Testis (tissue), 2 donors: ENCODE data around the gene VSIG2.
A peak's percentile ranks its signal among the peaks of the same experiment; 100 is the strongest.

Experiments
- POLR2A ChIP-seq: fragments of 450-650 bp; IDR thresholded peaks from one replicate; pipeline ENCODE4 v1.6.1; 2017; ENCODE audit warnings: antibody characterized with exemption, mild to moderate bottlenecking, moderate library complexity
- TF ChIP-seq, protein P1 (sequence below), 3 experiments: fragments of 450-650 bp in 2 of 3; fragments of 200-600 bp in 1 of 3; sonication (generic) in 1 of 3; IDR thresholded peaks; one replicate each; pipeline ENCODE4 v1.5.1; 2016 to 2019; ENCODE audit warnings: antibody characterized with exemption in 3 of 3, mild to moderate bottlenecking in 2 of 3, moderate library complexity in 1 of 3

DNA sequence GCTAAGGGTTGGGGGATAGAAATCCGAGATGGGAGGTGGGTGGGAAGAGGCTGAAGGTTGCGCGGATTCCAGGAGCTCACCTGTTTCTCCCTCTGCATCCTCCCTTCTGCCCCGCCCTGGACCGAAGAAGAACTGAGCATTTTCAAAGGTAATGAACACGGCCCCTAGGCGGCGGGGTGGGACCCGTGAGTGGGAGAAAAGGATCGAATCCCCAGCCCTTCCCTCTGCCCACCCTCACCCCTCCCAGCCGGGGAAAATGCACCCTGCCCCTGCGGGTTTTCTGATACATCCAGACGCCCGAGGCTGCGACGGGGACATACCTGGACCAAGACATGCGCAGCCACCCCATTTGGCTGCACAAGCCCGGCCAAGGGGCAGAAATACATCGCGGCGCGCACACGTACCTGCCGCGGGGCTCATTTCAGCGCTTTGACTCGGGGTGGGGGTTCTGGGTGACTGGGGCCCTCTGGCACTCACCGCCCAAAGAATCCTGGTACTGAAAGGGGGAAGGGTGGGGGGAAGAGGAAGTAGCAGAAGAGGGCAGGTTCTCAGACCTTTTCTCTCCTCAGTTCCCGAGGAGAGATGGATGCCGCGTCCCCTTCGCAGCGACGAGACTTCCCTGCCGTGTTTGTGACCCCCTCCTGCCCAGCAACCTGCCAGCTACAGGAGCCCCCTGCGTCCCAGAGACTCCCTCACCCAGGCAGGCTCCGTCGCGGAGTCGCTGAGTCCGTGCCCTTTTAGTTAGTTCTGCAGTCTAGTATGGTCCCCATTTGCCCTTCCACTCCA lies 6.0 kb downstream of the VSIG2 start:
- TF ChIP-seq, protein P1, sequence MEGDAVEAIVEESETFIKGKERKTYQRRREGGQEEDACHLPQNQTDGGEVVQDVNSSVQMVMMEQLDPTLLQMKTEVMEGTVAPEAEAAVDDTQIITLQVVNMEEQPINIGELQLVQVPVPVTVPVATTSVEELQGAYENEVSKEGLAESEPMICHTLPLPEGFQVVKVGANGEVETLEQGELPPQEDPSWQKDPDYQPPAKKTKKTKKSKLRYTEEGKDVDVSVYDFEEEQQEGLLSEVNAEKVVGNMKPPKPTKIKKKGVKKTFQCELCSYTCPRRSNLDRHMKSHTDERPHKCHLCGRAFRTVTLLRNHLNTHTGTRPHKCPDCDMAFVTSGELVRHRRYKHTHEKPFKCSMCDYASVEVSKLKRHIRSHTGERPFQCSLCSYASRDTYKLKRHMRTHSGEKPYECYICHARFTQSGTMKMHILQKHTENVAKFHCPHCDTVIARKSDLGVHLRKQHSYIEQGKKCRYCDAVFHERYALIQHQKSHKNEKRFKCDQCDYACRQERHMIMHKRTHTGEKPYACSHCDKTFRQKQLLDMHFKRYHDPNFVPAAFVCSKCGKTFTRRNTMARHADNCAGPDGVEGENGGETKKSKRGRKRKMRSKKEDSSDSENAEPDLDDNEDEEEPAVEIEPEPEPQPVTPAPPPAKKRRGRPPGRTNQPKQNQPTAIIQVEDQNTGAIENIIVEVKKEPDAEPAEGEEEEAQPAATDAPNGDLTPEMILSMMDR (IDR thresholded peaks at IDR 0.05): peak in 1 of 3 experiments; percentile 2
- no peak for TF ChIP-seq POLR2A
